ENCODE measurements around the gene GVQW3.

The GVQW3 gene
- total RNA-seq: 3.7 to 11.3 reads per million in 2 experiments

GRCh38 chr11:76380977-76381719 is at the start of gene GVQW3, which contains the start of gene THAP12:
Gene GVQW3 (plus strand): TSS chr11:76381323. CDS start chr11:76381829, 506 bp downstream.
Gene THAP12 (minus strand): TSS chr11:76381132. CDS start chr11:76380836, 296 bp downstream.
- DNase-seq (ENCODE audit: low read depth): peak; percentile 96

GRCh38 chr11:76334826-76335389 is 46.2 kb upstream of the GVQW3 start:
- no peak for DNase-seq (ENCODE audit: low read depth)

GRCh38 chr11:76335842-76336241 is 45.3 kb upstream of the GVQW3 start:
- no peak for DNase-seq (ENCODE audit: low read depth)

- DNase-seq (ENCODE audit: low read depth): no peak
These were observed 44.5 kb upstream of the GVQW3 start for GRCh38 chr11:76336597-76336996.

- DNase-seq (ENCODE audit: low read depth): no peak
These were observed 43.7 kb upstream of the GVQW3 start for GRCh38 chr11:76337469-76337868.

- no peak for DNase-seq (ENCODE audit: low read depth)
These were observed 43.2 kb upstream of the GVQW3 start for GRCh38 chr11:76337923-76338322.

- DNase-seq (ENCODE audit: low read depth): no peak
These were observed 41.9 kb upstream of the GVQW3 start for GRCh38 chr11:76339221-76339620.

- no peak for DNase-seq (ENCODE audit: low read depth)
These were observed 33.7 kb upstream of the GVQW3 start for GRCh38 chr11:76347466-76347865.

- DNase-seq (ENCODE audit: low read depth): no peak
These were observed 32.8 kb upstream of the GVQW3 start for GRCh38 chr11:76348348-76348747.

GRCh38 chr11:76355172-76355571 is 26.0 kb upstream of the GVQW3 start:
- no peak for DNase-seq (ENCODE audit: low read depth)

- no peak for DNase-seq (ENCODE audit: low read depth)
These were observed 19.7 kb upstream of the GVQW3 start for GRCh38 chr11:76361374-76361773.

- no peak for DNase-seq (ENCODE audit: low read depth)
These were observed 19.3 kb upstream of the GVQW3 start for GRCh38 chr11:76361776-76362175.

- no peak for DNase-seq (ENCODE audit: low read depth)
These were observed 18.4 kb upstream of the GVQW3 start for GRCh38 chr11:76362716-76363115.

- DNase-seq (ENCODE audit: low read depth): no peak
These were observed 16.0 kb upstream of the GVQW3 start for GRCh38 chr11:76365038-76365679.

GRCh38 chr11:76368490-76368889 is 12.6 kb upstream of the GVQW3 start:
- no peak for DNase-seq (ENCODE audit: low read depth)

- no peak for DNase-seq (ENCODE audit: low read depth)
These were observed 11.7 kb upstream of the GVQW3 start for GRCh38 chr11:76369406-76369805.

- no peak for DNase-seq (ENCODE audit: low read depth)
These were observed 10.0 kb upstream of the GVQW3 start for GRCh38 chr11:76371170-76371569.

- no peak for DNase-seq (ENCODE audit: low read depth)
These were observed 4.2 kb upstream of the GVQW3 start for GRCh38 chr11:76376746-76377558.

- DNase-seq (ENCODE audit: low read depth): no peak
These were observed 1.3 kb upstream of the GVQW3 start for GRCh38 chr11:76379807-76380158.

- DNase-seq (ENCODE audit: low read depth): peak; percentile 10
These were observed 755 bp upstream of the GVQW3 start for GRCh38 chr11:76380159-76380976.

GRCh38 chr11:76382209-76382608 is 1.1 kb downstream of the GVQW3 start:
- no peak for DNase-seq (ENCODE audit: low read depth)

Measured in T follicular helper cell (primary cell).